ENCODE results near the gene ZNF594. TPM values are rescaled to one million over a fixed set of nuclear protein-coding genes. Genes with fewer than 3 reads are reported as not detected.

The ZNF594 gene
- total RNA-seq, 1 experiment from 2014 or later, result 18.4 TPM

DNA sequence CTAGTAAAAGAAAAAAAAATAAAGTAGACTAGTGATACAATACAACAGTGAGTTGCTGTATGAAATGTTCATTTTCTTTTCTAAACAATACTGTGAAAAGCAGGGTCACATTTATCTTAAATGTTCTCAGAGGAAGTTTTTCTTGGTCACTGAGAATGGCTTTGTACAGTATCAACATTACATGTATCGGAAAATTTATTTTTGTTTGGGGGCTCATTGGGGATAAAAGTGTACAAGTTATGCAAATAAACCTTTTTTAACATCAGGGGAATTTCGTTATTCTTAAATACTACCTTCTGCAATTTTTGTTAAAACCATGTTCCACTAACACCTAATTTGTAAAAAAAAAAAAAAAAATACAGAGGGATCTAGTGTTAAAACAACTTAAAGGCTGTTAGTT lies 8.7 kb upstream of the ZNF594 start:
- no peak for TF ChIP-seq CTCF (conservative IDR thresholded peaks at IDR 0.05)
- no peak for TF ChIP-seq EZH2 (IDR thresholded peaks at IDR 0.05; ENCODE audit: low read depth)
- POLR2A ChIA-PET (ENCODE audit: unreplicated experiment), result no interaction called here
- H3K4me1 ChIP-seq (replicated peaks; ENCODE audit: insufficient read depth), result peaks cover 8% of the 10 kb centered on the region
- no peaks in the 10 kb centered on the region for H4K20me1 ChIP-seq (ENCODE audit: insufficient read depth)
- H3K4me3 ChIP-seq, result no peak overlapping the region
- DNase-seq, result no peak
- no peaks in the 10 kb centered on the region for H3K79me2 ChIP-seq (ENCODE audit: low read depth)
- H3K4me2 ChIP-seq, result no peak overlapping the region
- no peak overlapping the region for H3K27ac ChIP-seq
- CTCF ChIA-PET, result no interaction called here
- no peaks in the 10 kb centered on the region for H3K9me2 ChIP-seq (ENCODE audit: insufficient read depth)
- H3K36me3 ChIP-seq (ENCODE audit: low read depth), result no peaks in the 10 kb centered on the region
- no peaks in the 10 kb centered on the region for H3K9me3 ChIP-seq (ENCODE audit: insufficient read depth, low read depth)
- H3K27me3 ChIP-seq (ENCODE audit: insufficient read depth, low read depth), result no peaks in the 10 kb centered on the region
- peaks cover 4% of the 10 kb centered on the region; the same call in 1 of the 2 replicates for H3F3A ChIP-seq (ENCODE audit: insufficient read depth, low read depth)
- BruUV-seq (replicated peaks), result no TSS peak
- intact Hi-C loops (cut with micrococcal nuclease; ENCODE audit: unreplicated experiment), result no loop called here
- no peak overlapping the region for H2AFZ ChIP-seq

GRCh38 chr17:5198472-5198871 lies 6.8 kb upstream of the ZNF594 start:
- Histone ChIP-seq H4K20me1 (ENCODE audit: insufficient read depth) (no peaks in the 10 kb centered on the region), H3K9me2 (ENCODE audit: insufficient read depth) (no peaks in the 10 kb centered on the region), H3K9me3 (ENCODE audit: insufficient read depth, low read depth) (no peaks in the 10 kb centered on the region), H3K27me3 (ENCODE audit: insufficient read depth, low read depth) (no peaks in the 10 kb centered on the region), H3K36me3 (ENCODE audit: low read depth) (no peaks in the 10 kb centered on the region), H3F3A (ENCODE audit: insufficient read depth, low read depth) (no peaks in the 10 kb centered on the region; the same call in 1 of the 2 replicates), H3K4me3 (no peak overlapping the region), H3K4me2 (no peak overlapping the region), H3K27ac (no peak overlapping the region), H3K4me1 (replicated peaks; ENCODE audit: insufficient read depth) (peaks cover 1% of the 10 kb centered on the region; the same call in 1 of the 2 replicates), H2AFZ (no peak overlapping the region), H3K79me2 (ENCODE audit: low read depth) (no peaks in the 10 kb centered on the region)
- DNase-seq, result no peak
- no TSS peak for BruUV-seq (replicated peaks)
- no peak for TF ChIP-seq EZH2 (IDR thresholded peaks at IDR 0.05; ENCODE audit: low read depth)
- TF ChIP-seq CTCF (conservative IDR thresholded peaks at IDR 0.05), result no peak
- intact Hi-C loops (cut with micrococcal nuclease; ENCODE audit: unreplicated experiment), result no loop called here
- ChIA-PET CTCF (no interaction called here), POLR2A (ENCODE audit: unreplicated experiment) (no interaction called here)

DNA sequence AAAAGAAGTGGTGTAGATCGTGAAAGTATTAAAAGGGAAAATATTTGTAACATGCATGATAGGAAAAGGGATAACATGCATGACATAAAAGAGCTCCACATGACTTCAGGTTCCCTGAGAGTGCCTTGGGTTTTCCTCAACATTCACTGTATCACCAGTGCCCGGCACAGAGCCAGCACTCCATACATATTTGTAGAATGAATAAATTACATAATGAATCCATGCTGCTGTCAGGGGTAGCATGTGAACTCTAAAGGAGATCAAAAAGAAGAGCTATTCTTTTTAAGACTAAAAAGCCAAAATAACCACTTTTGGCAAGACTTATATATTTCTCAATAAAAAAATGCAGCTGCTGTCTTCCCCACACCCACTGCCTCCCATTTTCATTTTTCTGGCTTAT lies 2.7 kb upstream of the ZNF594 start:
- Histone ChIP-seq H3K79me2 (ENCODE audit: low read depth) (peaks cover 16% of the 10 kb centered on the region), H3K36me3 (ENCODE audit: low read depth) (peaks cover 17% of the 10 kb centered on the region), H3K4me3 (no peak overlapping the region), H4K20me1 (ENCODE audit: insufficient read depth) (no peaks in the 10 kb centered on the region), H3F3A (ENCODE audit: insufficient read depth, low read depth) (peaks cover 12% of the 10 kb centered on the region; the same call in 1 of the 2 replicates), H3K27ac (no peak overlapping the region), H3K9me3 (ENCODE audit: insufficient read depth, low read depth) (peaks cover 25% of the 10 kb centered on the region), H3K4me1 (replicated peaks; ENCODE audit: insufficient read depth) (peaks cover 5% of the 10 kb centered on the region; the same call in 1 of the 2 replicates), H3K9me2 (ENCODE audit: insufficient read depth) (no peaks in the 10 kb centered on the region), H3K4me2 (no peak overlapping the region), H3K27me3 (ENCODE audit: insufficient read depth, low read depth) (no peaks in the 10 kb centered on the region), H2AFZ (no peak overlapping the region)
- ChIA-PET CTCF (interaction anchor here (0.5 kb wide), 1 partner anchor 11 kb away, joined by 9 read pairs; no protein-coding TSS in a partner anchor), POLR2A (ENCODE audit: unreplicated experiment) (no interaction called here)
- intact Hi-C loops (cut with micrococcal nuclease; ENCODE audit: unreplicated experiment), result no loop called here
- no TSS peak for BruUV-seq (replicated peaks)
- TF ChIP-seq CTCF (conservative IDR thresholded peaks at IDR 0.05), result no peak
- DNase-seq, result no peak

Measured in PC-9 (cell line).